LNCaP clone FGC (cell line): ENCODE measurements around the gene PHF21A.

Experiments
- DNase-seq: peaks from one replicate; pipeline ENCODE4 v3.0.0-alpha.2; 2011; ENCODE audit warnings: low read depth
- H3K4me3 ChIP-seq: 2 replicates; pipeline ENCODE4 v1.5.1; 2011; ENCODE audit warnings: mild to moderate bottlenecking, low read depth, low read length, control low read depth
- TF ChIP-seq, protein P1 (sequence below): IDR thresholded peaks from 2 replicates; pipeline ENCODE4 v1.5.1; 2012; ENCODE audit warnings: mild to moderate bottlenecking; ENCODE audit not compliant: control insufficient read depth, insufficient read depth; ENCODE audit errors: extremely low read depth

PHF21A gene

DNA sequence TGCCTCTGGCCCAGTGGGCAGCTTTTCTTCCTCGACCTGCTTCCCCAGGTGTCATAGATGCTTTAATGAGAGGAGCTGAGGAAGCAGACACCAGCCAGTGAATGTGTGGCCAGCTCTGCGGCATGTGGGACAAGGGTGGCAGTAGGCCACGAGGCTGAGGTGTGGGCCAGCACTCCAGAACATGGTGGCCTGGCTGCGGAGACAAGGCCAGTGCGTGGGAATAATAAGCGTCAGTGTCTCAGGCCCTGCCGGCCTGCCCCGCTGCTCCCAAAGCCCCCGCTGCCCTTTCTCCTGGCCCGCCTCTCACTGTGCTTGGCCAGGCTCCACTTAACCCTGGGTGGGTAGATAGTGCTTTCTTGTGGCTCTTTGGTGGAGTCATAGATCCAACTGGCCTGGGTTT is 233.7 kb downstream of the PHF21A start:
- TF ChIP-seq, protein P1, sequence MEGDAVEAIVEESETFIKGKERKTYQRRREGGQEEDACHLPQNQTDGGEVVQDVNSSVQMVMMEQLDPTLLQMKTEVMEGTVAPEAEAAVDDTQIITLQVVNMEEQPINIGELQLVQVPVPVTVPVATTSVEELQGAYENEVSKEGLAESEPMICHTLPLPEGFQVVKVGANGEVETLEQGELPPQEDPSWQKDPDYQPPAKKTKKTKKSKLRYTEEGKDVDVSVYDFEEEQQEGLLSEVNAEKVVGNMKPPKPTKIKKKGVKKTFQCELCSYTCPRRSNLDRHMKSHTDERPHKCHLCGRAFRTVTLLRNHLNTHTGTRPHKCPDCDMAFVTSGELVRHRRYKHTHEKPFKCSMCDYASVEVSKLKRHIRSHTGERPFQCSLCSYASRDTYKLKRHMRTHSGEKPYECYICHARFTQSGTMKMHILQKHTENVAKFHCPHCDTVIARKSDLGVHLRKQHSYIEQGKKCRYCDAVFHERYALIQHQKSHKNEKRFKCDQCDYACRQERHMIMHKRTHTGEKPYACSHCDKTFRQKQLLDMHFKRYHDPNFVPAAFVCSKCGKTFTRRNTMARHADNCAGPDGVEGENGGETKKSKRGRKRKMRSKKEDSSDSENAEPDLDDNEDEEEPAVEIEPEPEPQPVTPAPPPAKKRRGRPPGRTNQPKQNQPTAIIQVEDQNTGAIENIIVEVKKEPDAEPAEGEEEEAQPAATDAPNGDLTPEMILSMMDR, result no peak
- no peak for DNase-seq
- H3K4me3 ChIP-seq, result no peak overlapping the region

DNA sequence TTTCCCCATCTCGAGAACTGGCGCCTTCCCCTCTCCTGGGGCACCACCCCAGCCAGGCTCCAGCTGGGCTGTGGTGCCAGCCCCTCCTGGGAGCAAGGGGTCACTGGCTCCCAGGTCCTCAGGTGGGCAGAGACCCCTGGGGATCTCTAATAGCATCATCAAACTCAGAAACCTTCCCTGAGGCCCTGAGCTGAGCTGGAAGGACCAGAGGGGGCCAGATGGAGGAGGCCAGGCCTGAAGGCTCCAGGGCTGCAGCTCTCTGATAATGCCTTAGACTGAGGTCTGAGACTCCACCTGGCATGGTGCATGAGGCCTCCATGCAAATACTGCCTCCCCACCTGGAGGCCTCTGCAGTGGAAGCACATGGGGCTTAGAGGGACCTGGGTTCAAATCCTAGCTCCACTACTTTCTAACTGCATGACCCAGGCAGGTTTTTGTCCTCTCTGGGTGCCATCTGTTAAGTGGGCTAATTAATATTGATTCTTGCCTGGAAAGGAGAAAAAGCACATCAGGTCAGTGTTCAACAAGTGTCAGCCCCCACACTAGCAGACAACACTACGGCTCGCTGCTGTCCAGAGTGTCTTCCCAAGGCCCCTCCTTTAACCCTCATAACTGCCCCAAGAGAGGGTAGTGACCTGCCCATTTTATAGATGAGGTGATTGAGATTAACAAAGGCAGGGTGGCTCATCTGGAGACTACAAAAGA is 234.3 kb downstream of the PHF21A start:
- no peak overlapping the region for H3K4me3 ChIP-seq
- TF ChIP-seq, protein P1, result no peak
- no peak for DNase-seq

DNA sequence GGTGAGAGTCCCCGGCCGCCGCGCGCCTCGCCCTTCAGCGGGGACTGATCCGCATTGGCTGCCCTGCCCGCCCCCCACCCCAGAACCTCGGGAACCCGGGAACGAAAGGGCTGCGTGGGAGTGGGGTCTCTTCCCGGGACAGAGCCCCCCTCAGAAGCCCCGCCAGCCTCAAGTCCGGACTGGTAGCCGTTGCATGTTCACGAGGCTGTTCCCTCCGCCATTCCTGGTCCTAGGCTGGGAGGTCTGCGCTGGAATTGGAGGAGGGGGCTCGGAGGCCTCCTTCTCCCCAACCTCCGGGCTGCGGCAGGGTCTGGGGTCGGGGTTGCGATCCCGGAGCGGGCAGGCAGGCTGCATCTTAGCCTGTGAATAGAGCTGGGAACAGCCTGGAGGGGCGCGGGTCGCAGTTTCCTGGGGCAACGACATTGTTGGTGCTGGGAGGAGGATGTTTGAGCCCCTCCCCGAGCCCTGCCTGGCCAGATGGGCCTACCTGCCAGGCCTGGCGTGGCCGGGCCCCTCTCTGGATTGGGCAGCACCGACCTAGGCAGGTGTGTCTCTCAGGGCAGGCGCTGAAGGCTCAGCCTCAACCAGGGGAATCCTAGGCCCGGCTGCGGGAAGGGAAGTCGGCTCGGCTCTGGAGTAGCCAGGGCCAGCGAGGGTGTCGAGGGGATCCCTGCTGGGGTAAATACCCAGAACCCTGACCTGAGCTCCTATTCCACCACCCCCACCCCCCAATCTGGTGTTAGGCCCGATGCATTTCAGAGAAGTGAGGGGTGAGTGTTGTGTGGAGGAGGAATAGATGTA is 235.1 kb downstream of the PHF21A start:
- DNase-seq, result no peak
- TF ChIP-seq, protein P1, result no peak
- H3K4me3 ChIP-seq, result peak overlapping the region; percentile 55

DNA sequence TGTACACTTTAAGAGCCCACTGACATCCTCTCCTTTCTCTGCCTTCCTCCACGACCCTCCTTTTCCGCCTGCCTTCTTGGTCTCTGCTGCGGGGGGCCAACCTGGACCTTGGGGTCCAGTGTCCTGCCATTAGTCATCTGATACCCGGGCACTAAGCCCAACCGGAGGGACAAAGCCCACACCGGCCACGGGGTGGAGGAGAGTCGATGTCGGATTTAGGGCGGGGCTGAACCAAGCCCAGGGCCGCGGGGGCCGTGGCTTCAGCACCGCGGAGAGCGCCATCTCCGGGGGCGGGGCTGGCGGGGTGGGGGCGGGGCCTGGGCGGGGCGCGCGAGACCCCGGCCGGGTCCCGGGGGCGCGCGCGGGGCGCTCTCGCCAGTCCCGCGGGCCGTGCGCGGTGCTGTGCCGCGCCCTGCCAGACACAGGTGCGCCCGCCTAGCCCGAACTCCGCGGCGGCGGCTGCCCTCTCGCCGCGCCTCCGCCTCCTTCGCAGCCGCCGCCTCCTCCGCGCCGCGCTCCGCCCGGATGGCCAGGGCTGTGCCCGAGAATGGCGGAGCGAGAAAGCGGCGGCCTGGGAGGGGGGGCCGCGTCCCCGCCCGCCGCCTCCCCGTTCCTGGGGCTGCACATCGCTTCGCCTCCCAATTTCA is 235.9 kb downstream of the PHF21A start, which contains the start of gene MAPK8IP1:
Gene MAPK8IP1, plus strand, starts transcription at position 378 of the 647 bp plus-strand sequence. Its CDS starts 170 bp downstream, at position 548.
- DNase-seq, result no peak
- TF ChIP-seq, protein P1, result no peak
- H3K4me3 ChIP-seq, result peak within 1 kb of the TSS; percentile 55

DNA sequence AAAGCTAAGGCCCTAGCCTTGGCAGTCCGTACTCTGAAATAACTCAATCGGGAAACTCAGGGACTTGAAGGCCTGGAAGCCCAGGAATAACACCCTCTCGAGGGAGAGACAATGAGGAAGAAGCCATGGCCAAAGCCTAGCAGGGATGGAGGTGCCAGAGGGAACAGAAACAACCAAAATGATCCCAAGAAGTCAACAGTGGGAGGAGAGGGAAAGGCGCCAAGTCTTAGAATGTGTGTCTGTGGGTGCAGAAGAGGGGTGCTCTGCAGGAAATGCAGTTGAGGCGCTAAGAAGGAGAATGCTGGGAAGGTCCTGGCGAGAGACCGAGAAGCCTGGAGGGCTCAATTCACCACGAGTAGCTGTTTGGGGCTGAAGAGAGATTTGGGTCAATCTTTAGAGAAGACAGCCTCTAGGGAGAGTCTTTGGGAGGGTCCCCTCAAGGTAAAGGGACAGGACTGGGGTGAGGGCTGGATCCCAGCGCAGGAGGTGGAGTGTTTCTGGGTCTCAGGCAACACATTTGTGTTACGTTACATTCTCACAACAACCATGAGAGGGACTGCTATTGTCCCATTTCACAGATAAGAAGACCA is 236.6 kb downstream of the PHF21A start:
- 0 out of 2 replicates have a peak overlapping the region, but pooled peaks have one; percentile 14 for H3K4me3 ChIP-seq
- no peak for DNase-seq
- TF ChIP-seq, protein P1, result no peak
